ENCODE measurements around the gene TSPAN18. TPM values are rescaled to one million over a fixed set of nuclear protein-coding genes. Genes with fewer than 3 reads are reported as not detected.

The TSPAN18 gene
- polyA plus RNA-seq, 4 donors: 53.1 to 61.4 (median 57.6) TPM

DNA sequence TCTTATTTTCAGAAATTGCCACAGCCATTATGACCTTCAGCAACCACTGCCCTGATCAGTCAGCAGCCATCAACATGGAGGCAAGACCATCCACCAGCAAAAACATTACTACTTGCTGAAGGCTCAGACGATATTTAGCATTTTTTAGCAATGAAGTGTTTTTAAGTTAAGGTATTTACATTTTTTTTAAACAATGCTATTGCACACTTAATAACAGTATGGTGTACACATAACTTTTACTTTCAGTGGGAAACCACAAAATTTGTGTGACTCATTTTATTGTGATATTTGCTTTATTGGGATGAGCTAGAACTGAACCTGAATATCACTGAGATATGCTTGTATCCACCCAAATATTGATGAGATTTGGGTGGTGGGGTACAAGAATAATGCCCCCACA is 110.9 kb downstream of the TSPAN18 start:
- DNase-seq (ENCODE audit: low read depth in 4 of 4, low spot score in 3 of 4): no peak

DNA sequence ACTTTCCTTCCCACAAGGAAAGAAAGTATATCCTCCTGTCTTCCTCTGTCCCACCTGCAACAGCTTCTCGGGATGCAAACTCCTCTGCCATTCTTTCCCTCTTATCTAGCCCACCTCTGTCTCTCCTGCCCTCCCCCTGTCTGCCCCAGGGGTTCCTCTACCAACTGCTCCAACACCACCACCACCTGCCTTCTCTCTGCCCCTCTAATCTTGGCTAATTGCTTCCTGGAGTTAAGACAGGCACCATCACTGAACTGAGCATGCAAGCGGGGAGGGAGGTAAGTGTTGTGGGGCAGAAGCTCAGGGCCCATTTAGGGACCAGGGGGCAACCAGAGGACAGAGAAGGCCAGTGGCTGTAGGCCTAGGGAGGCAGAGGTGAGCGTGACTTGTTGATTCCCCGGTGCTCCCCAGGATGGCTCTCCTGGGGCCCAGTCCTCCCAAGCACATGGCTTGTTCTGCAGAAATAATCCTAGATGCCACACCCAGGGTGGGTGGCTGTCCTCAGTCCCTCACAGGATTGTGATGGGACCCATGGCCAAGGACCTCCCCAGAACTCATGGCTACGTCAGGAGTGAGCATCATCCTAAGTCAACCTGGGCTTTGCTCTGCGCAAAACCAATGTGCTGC is 112.8 kb downstream of the TSPAN18 start:
- DNase-seq (ENCODE audit: low read depth in 4 of 4, low spot score in 3 of 4): no peak

DNA sequence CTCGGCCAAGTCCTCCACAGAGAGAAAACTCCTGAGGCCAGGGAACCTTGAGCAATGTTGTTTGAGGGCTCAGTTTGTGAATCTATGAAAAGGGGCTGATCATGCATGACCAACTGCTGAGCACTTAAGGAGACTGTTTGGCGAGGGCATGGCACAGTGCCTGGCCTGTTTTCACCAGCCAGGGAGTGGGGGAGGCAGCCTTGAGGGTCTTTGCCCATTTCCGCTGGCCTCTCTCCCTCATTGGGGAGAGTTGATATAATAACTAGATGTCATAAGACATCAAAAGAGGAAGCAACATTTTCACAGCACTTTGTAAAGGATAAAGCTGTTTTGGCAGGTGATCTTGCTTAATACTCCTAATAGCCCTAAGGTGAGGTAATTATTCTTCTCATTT is 113.3 kb downstream of the TSPAN18 start:
- DNase-seq (ENCODE audit: low read depth in 4 of 4, low spot score in 3 of 4): no peak

DNA sequence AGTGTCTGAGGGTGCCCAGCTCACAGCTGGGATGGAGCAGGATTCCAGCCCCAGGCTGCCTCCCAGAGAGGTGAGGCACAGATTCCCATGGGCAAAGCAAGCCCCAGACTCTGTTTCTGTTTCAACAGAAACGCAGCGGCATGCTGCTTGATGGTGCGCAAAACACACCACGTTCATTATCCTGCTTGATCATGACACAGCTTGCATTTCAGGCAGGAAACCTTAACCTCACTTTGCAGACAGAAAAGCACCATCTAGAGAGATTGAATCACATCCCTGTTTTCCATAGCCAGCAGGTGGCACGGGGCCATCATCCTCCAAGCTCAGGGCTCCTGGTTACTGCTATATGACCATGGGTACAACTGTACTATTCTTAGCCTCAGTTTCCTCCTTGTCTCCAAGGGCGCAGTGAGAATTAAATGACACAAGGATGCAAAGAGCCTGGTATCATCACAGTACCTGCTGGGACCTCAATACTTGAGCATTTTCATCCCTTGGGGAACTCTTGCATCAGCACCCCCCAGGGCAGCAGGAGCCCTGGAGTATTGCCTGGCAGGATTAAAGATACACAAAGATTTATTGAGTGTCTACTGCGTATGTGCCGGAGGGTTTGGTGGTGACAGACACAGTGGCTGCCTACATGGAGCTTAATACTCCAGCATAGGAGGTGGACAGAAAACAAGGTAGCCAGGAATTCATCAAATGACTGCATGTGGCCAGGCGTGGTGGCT is 113.9 kb downstream of the TSPAN18 start:
- no peak for DNase-seq (ENCODE audit: low read depth in 4 of 4, low spot score in 3 of 4)

DNA sequence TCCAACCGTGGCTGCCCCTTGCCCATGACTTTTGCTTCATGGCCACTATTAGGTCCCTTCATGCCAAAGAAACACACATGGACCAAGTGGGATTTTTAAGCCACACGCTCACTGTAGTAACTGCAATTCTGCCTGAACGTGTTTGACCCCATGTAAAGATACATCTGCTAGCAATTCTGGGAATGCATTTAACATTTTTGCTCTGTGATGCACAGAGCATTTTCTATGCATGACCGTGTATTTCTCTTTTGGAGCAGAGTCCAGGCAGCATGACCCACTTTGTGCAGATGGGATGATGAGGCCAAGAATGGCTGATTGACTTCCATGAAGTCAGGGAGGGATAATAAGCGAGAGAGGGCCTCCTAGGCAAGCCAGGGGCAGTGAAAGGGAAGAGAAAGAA is 115.5 kb downstream of the TSPAN18 start:
- no peak for DNase-seq (ENCODE audit: low read depth in 4 of 4, low spot score in 3 of 4)

DNA sequence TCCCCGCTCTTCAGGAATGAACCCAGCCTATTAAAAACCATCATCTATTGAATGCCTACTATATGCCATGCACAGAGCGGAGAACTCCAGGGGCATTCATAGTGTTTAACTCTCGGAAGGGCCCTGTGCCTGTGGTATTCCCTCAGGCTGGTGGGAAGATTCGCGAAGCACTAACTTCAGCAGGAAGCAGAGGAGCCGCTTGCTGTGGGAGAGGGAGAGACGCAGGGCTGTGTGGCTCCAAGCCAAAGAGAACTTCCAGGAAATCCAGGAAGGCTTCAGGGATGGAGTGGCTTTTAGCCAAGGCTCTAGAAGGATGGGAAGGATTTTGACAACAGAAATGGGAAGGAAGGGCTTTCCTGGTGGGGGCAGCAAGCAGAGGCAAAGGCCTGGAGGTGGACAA is 120.1 kb downstream of the TSPAN18 start:
- DNase-seq (ENCODE audit: low read depth in 4 of 4, low spot score in 3 of 4): no peak

DNA sequence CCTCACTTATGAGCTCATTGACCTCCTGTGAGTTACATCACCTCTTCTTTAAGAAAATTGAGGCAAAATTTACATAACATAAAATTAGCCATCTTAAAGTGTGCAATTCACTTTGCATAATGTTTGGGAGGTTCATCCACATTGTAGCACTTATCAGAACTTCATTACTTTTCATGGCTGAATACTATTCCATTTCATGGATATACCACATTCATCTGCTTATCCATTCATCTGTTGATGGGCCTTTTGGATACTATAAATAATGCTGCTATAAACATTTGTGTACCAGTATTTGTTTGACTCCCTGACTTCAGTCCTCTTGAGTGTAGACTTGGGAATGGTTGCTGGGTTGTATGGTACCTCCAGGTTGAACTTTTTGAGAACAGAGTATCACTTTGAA is 120.6 kb downstream of the TSPAN18 start:
- no peak for DNase-seq (ENCODE audit: low read depth in 4 of 4, low spot score in 3 of 4)

DNA sequence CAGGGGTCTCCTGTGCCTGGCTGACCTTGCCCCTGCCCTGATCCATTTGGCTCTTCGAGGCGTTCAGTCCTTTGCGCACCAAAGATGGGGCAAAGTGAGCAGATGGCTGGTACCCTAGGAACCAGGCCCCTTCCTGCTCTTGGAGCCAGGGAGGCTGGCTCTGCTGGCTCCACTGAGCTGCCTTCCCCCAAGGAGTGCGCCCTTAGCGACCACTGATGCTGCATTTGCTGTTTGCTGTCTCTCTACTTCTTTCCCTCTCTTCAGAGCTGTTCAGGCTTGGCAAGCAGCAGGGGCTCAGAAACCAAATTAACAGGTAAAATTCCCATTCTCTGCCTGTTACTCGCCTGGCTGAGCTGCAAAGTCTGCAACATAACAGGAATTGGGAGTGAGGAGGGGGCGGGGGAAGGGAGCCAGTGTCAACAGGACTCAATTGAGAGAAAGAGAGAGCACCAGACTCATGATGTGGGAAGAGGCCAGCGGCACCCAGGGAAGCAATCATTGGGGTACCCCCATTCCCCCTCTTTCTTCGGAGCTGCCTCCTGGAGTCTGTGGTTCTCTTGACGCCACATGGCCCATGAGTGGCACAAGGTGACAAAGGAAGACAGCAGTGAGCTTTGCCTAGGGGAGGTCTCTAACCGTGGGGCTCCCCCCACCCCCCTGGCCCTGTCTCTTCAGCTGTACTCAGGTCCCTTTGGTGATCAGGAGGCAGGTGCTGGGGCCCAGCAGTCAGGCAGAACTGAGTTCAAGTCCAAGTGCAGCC is 121.6 kb downstream of the TSPAN18 start:
- no peak for DNase-seq (ENCODE audit: low read depth in 4 of 4, low spot score in 3 of 4)

DNA sequence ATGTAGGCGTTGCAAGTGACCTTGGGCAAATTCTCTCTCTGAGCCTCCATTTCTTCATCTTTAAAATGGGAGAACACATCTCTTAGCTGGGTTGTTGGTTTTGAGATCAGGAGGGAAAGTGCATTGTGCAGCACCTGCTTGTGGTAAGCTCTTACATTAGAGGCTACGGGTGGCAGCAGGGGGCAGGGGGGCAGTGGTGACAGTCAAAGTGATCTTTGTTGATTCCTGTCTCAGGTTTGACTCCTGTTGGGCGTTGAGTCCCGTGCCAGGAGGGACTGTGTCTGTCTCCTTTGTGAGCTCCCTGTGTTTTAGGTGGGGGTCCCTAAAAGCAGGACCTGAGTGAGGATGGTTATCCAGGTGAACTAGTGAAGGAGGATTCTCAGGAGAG is 122.2 kb downstream of the TSPAN18 start:
- DNase-seq (ENCODE audit: low read depth in 4 of 4, low spot score in 3 of 4): no peak

DNA sequence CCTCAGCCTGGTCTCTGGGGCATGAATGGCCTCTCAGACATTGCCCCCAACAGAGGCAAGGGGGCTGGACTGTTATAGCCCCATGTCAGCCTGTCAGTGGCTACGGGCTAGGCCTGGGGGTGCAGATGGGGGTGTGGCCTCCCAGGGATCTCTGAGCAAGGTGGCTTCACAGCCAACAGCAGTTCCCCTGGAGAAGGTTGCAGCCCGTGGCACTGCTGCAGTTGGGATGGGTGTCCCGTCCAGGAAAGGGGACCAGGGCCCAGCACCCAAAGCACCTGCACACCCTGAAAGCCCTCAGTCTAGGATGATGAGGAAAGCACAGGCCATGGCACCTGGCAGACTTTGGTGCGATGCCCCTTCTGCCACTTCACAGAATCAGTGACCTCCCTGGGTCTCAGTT is 122.7 kb downstream of the TSPAN18 start:
- no peak for DNase-seq (ENCODE audit: low read depth in 4 of 4, low spot score in 3 of 4)

DNA sequence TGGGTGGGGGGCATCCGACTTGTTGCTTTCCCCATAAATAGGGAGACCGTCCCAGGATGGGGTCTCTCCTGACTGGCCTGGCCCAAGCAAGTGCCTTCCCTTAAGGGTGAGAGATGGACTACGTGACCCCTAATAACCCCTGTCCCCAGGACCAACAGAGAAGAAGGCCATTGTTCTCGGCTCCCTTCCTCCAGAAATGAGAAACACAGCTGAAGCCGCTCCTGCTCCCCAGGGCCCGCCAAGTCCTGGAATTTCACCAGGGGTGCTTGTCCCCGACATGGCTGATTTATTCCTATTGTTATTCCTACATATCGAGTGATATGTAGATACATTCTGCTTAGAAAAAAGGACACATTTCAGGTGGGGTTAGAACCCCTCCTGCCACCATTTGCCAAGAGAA is 123.2 kb downstream of the TSPAN18 start:
- DNase-seq (ENCODE audit: low read depth in 4 of 4, low spot score in 3 of 4): no peak

DNA sequence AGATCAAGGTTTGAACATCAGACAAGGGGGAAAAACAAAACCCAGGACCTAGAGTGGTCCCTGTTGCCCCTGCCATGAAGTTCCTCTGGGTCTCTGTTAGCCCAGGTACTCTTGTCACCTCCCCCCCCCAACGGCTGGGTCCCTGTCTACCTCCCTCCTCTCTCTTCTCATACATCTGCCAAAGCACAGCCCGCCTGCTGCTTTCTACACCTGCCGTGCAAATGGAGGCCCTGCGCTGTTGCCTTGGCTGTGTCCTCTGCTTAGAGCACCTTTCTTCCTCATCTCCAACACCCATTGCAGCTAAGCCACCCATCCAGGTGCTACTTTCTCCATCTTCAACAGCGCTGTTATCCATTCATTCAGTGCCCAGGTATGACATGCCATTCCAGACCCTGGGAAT is 124.7 kb downstream of the TSPAN18 start:
- no peak for DNase-seq (ENCODE audit: low read depth in 4 of 4, low spot score in 3 of 4)

DNA sequence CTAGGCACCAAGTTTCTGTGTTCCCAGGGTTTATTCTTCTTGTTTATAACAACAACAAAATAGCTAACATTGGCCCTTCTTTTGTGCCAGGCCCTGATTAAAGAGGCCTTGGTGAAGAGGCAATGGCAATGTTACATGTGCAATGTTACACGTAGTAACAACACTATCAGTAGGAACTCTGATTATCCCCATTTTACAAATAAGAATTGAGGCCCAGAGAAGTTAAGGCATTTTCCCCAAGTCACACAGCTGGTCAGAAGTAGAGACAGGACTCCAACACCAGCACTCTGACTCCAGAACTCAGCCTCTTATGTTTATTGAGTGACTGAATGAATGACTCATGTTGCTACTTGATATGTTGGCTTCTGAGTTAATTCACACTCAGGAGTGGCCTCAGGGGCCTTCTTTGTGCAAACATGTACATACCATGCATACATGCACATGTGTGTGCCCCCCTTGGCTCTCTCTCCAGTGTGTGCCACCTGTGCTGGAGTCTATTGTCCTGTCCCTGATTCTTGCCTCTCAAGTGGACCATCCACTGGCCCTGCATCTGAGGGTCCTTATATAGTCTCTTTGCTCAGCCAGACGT is 125.5 kb downstream of the TSPAN18 start:
- no peak for DNase-seq (ENCODE audit: low read depth in 4 of 4, low spot score in 3 of 4)

DNA sequence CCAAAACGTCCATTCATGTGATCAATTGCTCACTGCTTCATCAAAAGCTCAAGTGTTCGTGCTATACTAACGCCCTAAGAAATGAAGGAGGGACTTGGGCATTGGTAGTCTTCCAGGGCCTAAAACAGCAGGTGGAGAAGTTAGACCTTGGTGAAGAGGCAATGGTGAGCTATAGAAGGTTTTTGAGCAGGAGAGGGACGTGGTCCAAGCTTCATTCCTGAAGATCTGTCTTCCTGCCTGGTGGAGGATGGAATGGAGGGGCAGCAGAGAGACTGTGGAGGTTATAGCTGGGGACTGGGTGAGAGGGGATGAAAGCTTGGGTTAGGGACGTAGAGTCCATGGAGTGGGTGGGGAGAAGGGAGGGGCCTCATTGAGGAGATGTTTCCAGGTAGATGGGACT is 126.2 kb downstream of the TSPAN18 start:
- no peak for DNase-seq (ENCODE audit: low read depth in 4 of 4, low spot score in 3 of 4)

DNA sequence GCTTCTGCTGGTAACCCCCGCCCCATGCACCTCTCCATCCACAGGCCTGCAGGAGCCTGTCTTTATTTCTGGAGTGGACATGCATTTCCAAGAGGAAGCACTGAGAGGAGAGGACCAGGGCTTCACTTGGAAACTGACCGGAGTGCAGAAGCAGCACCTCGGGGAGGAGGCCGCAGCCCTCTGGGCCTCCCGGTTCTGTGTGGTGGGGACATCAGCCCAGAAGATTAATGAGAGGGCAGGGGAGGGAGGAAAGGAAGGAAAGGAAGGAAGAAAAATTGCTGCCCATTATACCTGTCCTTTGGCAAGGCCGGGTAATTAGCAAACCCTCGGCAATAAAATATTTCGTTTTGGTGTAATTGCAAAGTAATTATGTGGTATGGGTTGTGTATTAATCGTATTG is 126.9 kb downstream of the TSPAN18 start:
- no peak for DNase-seq (ENCODE audit: low read depth in 4 of 4, low spot score in 3 of 4)

DNA sequence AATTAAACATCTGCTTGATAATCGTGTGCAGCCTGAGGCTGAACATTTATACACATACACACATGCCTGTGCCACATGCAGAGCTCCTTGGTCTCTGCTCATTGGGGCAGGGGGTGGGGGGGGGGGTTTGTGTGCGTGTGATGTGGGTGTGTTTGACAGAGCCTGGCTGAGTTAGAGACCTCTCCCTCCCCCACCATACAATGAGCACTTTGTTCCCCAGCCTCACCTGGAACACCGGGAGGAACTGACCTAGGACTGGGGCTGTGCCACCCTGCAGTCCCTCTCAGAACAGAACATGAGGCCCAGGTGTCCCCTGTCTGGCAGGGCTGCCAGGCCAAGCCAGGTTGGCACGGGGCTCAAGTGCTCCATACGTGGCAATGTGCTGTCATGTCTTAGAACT is 127.3 kb downstream of the TSPAN18 start:
- no peak for DNase-seq (ENCODE audit: low read depth in 4 of 4, low spot score in 3 of 4)

DNA sequence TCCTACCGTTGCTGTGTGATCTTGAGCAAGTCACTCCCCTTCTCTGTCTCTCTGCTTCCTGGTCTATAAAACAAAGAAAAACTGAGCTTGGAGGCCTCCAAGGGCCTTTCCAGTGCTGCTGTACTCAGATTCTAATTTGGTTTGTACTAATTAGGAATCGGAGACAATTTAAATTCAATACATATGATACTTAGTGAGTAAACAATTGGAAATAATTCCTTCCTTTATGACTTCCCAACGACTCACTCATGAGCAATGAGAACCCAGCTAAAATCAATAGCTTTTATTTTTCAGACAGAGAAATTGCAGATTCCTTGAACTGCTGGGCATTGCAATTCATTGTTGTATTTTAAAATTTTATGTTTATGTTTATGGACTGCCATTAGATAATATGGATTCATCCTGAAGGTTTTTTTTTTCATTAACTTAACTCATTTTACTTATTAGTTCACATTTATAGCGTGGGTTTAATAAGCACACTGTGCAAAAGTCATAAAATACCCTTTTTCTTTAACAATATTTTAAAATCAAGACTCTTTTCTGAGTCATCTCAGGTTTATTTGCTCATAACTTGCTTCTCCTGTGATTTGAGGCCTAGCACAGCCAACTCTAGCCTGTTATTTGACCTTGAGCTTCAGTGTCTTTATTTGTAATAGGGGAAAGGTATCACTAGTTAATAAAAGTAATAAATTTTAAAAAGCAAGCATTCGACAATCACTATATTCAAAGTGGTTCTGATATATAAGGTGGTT is 128.2 kb downstream of the TSPAN18 start:
- DNase-seq (ENCODE audit: low read depth in 4 of 4, low spot score in 3 of 4): no peak

DNA sequence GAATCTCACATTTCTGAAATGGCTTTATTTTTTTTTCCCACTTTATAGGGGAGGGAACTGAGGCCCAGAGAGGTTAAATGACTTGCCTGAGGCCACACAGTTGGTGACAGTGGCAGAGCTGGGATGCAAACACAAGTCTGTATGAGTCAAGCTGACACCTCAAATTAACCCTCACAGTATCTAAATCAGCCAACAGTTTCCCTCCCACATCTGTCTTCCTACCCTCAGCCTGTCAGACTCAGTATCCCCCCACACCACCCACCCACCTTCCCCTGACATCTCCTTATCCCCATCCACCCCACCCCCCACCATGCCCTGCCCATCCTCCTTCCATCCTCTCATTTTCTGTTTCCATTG is 128.7 kb downstream of the TSPAN18 start:
- no peak for DNase-seq (ENCODE audit: low read depth in 4 of 4, low spot score in 3 of 4)

DNA sequence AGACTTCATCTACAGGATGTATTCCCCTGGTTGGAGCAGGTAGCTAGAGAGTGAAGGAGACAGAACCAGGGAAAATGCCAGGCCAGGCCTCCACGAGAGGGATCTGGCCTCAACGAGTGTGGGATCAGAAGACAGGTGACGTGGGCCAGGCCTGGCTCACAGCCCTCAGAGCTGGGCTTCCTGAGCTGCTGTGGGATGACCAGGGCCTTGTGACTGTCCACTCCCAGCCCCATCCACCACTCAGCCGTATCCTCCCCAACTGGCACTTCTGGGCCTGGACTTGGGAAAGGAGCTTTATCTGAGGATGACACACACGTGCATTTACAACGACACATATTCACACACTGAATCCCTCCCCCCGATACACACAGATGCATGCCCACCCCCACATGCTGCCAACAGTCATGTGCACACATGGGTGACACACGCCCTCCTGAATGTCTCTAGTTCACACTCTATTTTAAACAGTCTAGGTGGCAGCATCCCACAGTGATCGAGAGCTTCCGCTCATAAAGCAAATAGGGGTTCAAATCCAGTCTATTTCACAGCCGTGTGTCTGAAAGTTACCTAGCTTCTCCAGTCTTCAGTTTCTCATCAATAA is 130.8 kb downstream of the TSPAN18 start:
- DNase-seq (ENCODE audit: low read depth in 4 of 4, low spot score in 3 of 4): no peak

DNA sequence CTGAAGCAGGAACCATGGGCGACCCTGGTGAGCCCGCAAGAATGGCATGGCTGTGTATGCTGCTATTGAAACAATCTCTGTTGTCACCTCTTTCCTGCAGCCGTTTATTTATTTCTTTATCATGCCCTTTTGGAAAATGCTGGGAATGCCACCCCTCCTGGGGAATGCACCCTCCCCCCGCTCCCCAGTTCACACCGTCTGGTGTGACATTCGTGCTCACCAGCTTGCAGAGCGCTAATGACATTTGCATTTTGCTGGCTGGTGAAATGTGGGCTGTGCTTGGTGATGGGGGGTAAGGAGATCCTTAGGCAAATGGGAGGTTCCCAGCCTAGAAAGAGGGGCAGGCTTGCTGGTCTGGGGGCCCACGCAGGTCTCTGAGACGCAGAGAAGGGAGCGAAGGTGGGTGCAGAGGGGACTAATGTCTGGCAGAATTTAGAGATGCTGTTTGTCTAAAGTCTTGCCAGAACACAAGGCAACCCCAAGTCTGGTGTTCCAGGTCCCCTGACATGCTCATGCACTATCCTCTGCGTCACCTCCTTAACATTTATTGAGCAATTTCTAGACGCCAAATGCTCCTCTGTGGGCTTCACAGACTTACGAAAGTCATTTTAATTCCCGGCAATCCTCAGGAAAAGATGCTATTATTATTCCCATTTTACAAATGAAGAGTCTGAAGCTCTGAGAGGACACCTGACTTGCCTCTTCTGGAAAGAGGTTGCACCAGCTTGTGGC is 132.2 kb downstream of the TSPAN18 start:
- DNase-seq (ENCODE audit: low read depth in 4 of 4, low spot score in 3 of 4): no peak

Measured in right renal pelvis (tissue), 4 donors.